NCI-H345 treated with DMSO at 0.1 percent for 48 hours (cell line): Measurements from ENCODE around the gene FDCSP.
"Not testable (repeated sequence)": the region's sequence is repeated elsewhere in the genome, so short reads cannot be mapped to it uniquely, and the experiment has no call there.

Experiments used
- DNase-seq: peaks from one replicate; lab custom pipeline; 2025; ENCODE audit not compliant: unreplicated experiment; lab: John Stamatoyannopoulos, UW

FDCSP gene

GRCh38 chr4:70225824-70226223 is at the start of gene FDCSP:
Gene FDCSP, plus strand, starts transcription at chr4:70226124. Its CDS starts 5,071 bp downstream, at chr4:70231195.
- no peak for DNase-seq

DNA sequence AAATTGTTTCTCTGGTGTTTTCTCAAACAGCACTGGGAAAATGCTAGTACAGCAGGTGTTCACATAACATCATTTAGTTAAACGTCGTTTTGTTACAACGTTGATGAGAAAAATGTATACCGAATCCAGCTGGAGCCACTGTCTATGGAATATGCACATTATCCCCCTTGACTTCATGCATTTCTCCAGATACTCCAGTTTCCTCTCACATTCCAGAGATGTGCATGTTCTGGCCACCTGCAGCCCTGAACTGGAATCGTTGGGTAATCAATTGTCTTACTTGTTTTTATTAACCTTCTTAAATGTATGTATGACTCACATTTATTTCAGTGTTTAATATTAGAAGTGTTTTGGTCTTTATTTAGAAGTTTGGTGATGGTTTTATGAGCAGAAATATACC is 48.8 kb upstream of the FDCSP start:
- DNase-seq: no peak

DNA sequence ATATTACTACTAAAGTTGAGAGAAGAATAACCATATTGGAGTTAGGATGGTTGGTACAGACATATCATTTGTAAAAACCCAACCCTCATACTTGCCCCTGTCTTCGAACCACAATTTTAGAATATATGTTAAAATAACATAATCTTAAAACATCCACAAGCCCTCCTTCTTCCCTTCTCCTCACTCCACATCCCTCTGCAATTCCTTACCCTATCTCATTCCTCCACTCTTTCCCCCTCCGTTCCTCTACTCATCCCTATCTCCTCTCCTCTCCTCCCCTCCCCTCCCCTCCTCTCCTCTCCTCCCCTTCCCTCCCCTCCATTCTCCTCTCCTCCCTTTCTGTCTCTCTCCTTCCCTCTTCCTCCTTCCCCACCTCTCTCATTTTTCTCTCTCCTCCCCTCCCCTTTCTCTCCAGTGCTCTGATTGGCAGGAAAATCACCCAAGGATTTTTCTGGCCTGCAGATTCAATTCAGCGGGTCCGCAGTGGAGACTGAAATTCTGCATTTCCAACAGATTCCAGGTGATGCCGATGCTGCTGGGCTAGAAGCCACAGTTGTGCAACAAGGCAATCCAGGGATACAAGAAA is 47.8 kb upstream of the FDCSP start:
- no peak for DNase-seq

DNA sequence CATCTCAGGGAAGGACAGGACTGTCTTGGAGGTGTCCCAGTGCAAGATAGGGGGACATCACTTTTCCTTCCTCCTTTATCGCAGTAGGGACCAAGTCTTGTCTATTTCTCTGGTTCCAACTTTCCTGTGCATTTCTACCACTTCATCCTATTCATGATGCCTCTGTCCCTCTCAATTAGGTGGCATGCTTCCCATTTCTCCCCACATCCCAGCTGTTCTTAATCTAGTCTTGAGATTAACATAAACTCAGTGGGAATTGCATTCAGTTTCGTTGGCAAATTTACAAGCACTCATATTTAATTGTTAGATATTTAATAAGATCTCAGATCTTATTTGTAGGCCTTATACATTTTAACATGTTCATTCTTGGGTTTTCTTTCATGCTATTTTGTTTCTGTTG is 46.1 kb upstream of the FDCSP start:
- no peak for DNase-seq

DNA sequence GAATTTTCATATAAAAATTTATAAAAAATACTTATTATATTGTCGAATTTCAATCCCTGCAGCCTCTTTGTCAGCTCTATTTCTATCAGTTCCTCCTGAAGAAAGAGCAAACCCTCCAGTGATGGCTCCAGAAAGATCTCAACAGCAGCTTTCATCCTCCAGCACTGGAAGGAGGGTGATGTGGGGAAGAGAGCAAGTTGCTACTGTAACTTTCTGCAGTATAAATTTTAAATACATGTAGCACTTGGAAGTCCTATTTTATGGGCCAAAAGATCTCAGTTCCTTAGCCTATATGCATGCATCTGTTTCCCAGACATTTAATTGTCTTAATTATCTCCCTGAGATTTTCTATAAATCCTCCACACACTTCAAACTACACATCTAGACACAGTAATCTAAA is 44.1 kb upstream of the FDCSP start:
- DNase-seq: no peak

DNA sequence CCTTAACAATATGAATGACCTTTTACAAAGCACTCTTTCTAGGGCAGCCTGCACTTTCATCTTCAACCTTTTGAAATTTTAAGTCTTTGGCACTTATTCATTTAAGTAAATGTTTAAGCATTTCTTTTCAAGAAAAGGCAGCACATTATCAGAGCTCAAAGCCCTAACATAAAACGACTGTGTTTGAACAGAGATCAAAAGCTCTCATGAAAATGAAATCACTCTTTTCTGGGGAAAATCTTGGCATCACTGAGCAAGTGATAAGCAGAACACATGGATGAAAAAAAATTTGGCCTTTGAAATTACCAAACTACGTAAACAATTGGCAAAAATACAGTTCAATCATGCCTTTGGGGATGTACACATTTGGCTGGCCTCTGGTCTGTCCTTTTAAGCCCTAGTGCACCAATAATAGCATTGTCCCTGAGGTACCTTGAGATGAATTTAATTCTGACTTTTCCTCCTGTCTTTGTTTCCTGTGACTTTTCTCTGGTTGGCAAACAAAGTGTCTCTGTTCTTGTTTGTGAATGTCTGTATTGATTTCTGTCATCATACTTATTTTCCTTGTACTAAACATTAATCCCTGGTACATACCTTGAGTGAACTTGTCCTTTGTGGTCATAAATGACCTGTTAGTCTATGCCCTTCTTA is 43.3 kb upstream of the FDCSP start:
- DNase-seq: no peak

DNA sequence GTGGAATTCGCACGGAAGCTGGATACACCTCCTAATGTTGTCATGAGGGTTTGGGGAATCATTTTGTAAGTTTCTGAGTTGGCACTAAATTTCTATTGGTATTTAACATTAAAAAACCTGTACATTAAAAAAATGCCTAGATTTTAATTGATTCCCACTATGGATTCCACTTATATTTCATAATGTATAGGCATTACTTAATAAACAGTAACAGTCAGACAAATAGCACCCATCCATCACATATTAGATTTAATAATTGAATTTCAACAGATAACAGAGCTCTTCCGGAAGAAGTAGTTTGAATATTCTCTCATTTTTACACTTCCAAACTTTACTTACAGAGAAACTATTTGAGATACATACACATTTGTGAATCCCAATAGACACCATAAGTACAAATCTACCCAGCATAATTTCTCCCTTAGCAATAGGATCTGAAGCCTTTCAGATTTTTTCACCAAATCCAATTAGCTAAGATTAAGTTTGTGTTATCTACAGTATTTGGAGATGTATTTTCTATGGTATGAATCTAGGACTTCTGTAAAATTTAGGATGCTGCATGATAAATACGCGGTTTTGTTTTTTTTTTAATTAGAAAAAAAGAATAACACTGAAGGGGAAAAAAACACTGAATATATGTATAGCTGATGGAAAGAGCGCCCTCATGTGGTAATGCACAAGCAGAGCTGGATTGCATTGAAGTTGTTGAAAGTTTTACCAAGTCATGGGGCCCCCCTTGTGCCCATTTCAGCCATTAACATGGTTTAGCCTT is 42.6 kb upstream of the FDCSP start:
- DNase-seq: peak; percentile 4

GRCh38 chr4:70183940-70184246 is 42.0 kb upstream of the FDCSP start:
- DNase-seq: no peak

DNA sequence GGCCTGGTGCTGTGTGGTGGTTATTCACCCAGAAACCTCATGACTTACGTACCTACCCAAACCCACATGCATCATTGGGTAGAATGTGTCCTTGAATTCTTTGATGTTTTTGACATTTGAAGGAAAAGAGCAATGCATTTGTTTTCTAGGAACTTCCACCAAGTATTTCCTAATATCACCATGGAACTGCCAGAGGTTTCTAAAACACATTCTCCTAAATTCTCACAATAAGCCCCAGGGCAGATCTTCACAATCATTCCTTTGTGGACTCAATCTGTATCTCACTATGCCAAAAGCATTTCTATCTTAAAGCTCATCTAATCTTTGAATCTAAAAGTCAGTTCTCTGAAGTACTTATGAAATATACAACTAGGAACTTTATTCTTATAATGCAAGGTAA is 38.7 kb upstream of the FDCSP start:
- no peak for DNase-seq

- DNase-seq: no peak
These were observed 35.3 kb upstream of the FDCSP start for GRCh38 chr4:70190579-70190978.

DNA sequence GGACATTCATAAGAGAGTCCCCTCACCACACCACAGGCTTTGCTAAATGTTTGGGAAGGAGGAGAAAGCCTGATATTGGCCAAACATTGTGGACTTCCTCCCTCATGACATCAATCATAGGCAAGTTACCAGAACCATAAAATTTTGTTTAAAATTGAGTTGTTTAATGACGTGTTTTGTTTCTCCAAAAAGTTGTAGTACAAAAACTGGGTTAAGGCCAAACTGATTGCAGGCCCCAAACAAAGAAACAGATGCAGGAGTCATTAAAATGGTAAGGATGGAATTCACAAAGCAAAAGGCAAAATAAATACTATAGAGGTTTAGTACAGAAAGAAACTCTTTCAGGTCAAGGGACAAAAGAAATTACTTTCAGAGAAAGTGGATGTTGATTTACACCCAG is 34.3 kb upstream of the FDCSP start:
- DNase-seq: no peak

- DNase-seq: no peak
These were observed 33.0 kb upstream of the FDCSP start for GRCh38 chr4:70192895-70193294.

DNA sequence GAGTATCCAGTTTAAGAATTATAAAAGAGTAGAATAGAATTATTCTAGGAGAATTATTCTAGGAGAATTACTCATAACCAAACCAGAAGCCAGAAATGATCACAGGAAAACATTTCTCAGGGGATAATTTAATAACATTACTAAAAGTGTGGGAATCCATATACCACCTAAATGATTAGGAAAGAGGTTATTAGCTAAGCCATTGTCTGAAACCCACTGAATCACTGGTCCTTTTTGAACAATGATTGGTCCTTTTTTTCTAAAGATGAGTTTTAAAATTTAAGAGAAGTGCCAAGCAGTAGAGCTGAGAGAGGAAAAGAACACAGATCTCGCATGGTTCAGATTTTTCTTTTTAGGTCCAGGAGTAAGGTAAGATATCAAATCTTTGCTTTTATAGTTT is 30.5 kb upstream of the FDCSP start, which contains the start of gene ODAM:
ODAM (plus strand) TSS at position 301 of the 400 bp plus-strand sequence. CDS start 819 bp downstream, outside the sequence.
- no peak for DNase-seq

GRCh38 chr4:70196857-70197256 is 29.1 kb upstream of the FDCSP start:
- DNase-seq: no peak

- no peak for DNase-seq
These were observed 28.1 kb upstream of the FDCSP start for GRCh38 chr4:70197842-70198241.

DNA sequence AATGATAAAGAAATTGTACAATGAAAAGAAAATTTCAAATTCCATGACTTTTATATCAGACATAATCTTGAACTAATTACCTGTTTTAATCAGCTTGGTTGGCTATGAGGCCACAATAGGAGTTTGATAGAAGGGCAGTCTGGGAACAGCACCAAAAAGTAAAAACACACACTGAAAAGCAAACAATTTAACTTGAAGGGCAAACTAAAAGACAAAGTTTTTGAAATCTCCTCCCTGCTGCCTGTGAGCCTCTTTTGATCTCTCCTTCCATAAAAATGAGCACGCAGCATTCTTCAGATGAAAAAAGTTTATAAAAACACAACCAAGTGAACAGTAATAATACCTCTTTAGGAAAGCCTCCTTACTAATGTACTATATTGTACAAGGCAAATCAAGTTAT is 22.3 kb upstream of the FDCSP start:
- DNase-seq: no peak

GRCh38 chr4:70212752-70213151 is 13.2 kb upstream of the FDCSP start:
- not testable (repeated sequence) for DNase-seq

- not testable (repeated sequence) for DNase-seq
These were observed 9.8 kb upstream of the FDCSP start for GRCh38 chr4:70216109-70216508.

DNA sequence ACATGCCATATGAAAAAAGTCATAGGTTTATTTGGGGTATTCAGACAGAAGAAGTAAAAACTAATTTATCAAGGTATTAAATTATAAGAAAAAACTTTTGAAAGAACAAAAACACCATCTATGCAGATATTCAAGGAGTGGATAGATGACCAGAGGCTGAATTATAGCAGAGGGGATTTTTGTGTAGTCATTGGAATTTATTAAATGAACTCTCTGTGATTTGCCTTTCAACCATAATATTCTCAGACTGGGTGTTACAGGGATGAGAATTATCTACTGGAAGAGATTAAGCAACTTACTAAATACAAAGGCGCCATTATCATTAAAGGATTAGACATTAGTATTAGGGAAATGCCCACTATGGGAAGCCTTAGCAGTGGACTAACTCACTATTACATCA is 9.4 kb upstream of the FDCSP start:
- not testable (repeated sequence) for DNase-seq

DNA sequence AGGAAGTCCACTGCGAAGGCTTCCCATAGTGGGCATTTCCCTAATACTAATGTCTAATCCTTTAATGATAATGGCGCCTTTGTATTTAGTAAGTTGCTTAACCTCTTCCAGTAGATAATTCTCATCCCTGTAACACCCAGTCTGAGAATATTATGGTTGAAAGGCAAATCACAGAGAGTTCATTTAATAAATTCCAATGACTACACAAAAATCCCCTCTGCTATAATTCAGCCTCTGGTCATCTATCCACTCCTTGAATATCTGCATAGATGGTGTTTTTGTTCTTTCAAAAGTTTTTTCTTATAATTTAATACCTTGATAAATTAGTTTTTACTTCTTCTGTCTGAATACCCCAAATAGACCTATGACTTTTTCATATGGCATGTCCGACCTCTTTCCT is 4.5 kb upstream of the FDCSP start:
- not testable (repeated sequence) for DNase-seq

DNA sequence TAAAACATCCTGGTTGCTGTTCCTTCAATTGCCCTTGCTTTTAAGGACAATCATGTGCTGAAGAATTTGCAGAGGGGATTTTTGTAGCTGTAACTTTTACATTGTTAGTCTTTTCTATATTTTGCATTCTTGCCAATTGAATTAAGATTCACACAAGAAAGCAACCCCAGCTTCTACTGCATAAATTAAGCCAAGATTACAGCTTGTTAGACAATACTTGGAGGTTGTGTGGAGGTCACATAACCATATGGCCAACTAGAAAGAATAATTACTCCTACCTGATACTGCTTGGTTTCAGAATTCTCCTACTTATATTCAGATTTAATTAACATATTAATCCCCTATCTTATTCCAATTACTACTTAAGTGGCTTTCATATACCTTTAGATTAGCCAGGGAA is 4.1 kb upstream of the FDCSP start:
- DNase-seq: not testable (repeated sequence)

DNA sequence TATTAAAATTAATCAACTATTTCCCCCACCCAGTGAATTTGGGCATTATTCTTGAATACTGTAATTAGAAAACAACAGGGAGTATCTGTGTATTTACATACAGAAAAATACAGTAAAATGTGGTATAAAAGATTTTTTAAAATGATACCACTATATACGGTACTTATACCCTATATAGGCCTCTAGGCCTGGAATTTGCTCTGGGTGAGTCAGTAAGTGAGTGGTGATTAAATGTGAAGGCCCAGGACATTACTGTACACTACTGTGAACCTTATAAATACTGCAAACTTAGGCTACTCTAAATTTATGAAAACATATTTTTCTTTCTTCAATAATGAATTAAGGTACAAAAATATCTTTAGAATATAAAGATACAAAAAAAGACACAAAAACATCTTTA is 10.2 kb downstream of the FDCSP start:
- no peak for DNase-seq
